ENCODE results near the gene OSBPL3.

DNA sequence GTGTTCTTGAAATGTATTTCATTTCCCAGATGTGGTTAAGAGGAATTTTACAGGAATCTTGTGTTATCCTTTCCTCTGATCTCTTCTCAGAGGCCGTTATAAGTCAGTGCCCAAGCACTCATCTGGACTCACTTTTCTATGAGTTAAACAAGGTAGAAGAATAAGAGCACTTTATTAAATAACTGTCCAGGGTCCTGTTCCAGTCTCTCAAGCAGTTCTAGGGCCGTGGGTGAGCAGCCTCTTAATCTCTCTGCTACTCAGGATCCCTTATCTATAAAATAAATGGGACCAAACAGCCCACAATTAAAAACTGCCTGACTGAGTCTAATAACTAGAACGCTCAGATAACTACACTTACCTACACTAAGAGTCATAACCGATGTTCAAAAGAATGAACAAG lies 111.2 kb downstream of the OSBPL3 start:
- TF ChIP-seq SRF (IDR thresholded peaks at IDR 0.05; ENCODE audit: low read depth) (no peak), POLR2A (IDR thresholded peaks at IDR 0.05; ENCODE audit: borderline replicate concordance, extremely low read depth, insufficient read depth, insufficient read length) (no peak), EZH2phosphoT487 (IDR thresholded peaks at IDR 0.05; ENCODE audit: borderline replicate concordance) (no peak), ELF1 (IDR thresholded peaks at IDR 0.05; ENCODE audit: borderline replicate concordance, low read depth) (no peak), ZNF274 (IDR thresholded peaks at IDR 0.05; ENCODE audit: low read depth, low read length) (no peak), SIN3A (IDR thresholded peaks at IDR 0.05; ENCODE audit: low read depth) (no peak), YY1 (IDR thresholded peaks at IDR 0.05; ENCODE audit: extremely low read depth, insufficient replicate concordance, low read depth, low read length) (no peak)
- TF ChIP-seq, protein P1, sequence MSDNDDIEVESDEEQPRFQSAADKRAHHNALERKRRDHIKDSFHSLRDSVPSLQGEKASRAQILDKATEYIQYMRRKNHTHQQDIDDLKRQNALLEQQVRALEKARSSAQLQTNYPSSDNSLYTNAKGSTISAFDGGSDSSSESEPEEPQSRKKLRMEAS (IDR thresholded peaks at IDR 0.05) = no peak
- TF ChIP-seq, protein P2, sequence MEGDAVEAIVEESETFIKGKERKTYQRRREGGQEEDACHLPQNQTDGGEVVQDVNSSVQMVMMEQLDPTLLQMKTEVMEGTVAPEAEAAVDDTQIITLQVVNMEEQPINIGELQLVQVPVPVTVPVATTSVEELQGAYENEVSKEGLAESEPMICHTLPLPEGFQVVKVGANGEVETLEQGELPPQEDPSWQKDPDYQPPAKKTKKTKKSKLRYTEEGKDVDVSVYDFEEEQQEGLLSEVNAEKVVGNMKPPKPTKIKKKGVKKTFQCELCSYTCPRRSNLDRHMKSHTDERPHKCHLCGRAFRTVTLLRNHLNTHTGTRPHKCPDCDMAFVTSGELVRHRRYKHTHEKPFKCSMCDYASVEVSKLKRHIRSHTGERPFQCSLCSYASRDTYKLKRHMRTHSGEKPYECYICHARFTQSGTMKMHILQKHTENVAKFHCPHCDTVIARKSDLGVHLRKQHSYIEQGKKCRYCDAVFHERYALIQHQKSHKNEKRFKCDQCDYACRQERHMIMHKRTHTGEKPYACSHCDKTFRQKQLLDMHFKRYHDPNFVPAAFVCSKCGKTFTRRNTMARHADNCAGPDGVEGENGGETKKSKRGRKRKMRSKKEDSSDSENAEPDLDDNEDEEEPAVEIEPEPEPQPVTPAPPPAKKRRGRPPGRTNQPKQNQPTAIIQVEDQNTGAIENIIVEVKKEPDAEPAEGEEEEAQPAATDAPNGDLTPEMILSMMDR (IDR thresholded peaks at IDR 0.05 in 2 of 3, conservative IDR thresholded peaks at IDR 0.05 in 1 of 3; ENCODE audit: borderline replicate concordance in 1 of 3, insufficient read depth in 1 of 3, low read depth in 2 of 3, low read length in 2 of 3) = no peak
- TF ChIP-seq, protein P3, sequence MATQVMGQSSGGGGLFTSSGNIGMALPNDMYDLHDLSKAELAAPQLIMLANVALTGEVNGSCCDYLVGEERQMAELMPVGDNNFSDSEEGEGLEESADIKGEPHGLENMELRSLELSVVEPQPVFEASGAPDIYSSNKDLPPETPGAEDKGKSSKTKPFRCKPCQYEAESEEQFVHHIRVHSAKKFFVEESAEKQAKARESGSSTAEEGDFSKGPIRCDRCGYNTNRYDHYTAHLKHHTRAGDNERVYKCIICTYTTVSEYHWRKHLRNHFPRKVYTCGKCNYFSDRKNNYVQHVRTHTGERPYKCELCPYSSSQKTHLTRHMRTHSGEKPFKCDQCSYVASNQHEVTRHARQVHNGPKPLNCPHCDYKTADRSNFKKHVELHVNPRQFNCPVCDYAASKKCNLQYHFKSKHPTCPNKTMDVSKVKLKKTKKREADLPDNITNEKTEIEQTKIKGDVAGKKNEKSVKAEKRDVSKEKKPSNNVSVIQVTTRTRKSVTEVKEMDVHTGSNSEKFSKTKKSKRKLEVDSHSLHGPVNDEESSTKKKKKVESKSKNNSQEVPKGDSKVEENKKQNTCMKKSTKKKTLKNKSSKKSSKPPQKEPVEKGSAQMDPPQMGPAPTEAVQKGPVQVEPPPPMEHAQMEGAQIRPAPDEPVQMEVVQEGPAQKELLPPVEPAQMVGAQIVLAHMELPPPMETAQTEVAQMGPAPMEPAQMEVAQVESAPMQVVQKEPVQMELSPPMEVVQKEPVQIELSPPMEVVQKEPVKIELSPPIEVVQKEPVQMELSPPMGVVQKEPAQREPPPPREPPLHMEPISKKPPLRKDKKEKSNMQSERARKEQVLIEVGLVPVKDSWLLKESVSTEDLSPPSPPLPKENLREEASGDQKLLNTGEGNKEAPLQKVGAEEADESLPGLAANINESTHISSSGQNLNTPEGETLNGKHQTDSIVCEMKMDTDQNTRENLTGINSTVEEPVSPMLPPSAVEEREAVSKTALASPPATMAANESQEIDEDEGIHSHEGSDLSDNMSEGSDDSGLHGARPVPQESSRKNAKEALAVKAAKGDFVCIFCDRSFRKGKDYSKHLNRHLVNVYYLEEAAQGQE (IDR thresholded peaks at IDR 0.05; ENCODE audit: low read depth) = no peak
- TF ChIP-seq, protein P4, sequence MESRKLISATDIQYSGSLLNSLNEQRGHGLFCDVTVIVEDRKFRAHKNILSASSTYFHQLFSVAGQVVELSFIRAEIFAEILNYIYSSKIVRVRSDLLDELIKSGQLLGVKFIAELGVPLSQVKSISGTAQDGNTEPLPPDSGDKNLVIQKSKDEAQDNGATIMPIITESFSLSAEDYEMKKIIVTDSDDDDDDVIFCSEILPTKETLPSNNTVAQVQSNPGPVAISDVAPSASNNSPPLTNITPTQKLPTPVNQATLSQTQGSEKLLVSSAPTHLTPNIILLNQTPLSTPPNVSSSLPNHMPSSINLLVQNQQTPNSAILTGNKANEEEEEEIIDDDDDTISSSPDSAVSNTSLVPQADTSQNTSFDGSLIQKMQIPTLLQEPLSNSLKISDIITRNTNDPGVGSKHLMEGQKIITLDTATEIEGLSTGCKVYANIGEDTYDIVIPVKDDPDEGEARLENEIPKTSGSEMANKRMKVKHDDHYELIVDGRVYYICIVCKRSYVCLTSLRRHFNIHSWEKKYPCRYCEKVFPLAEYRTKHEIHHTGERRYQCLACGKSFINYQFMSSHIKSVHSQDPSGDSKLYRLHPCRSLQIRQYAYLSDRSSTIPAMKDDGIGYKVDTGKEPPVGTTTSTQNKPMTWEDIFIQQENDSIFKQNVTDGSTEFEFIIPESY (IDR thresholded peaks at IDR 0.05; ENCODE audit: extremely low read depth, insufficient replicate concordance, low read length) = no peak

Data from HCT116 (cell line).